H1 (cell line): ENCODE measurements around the gene RXRA. TPM values are rescaled to one million over a fixed set of nuclear protein-coding genes. Genes with fewer than 3 reads are reported as not detected.

Source experiments
- CTCF ChIA-PET: fragments of 300-600 bp; sonication (Branson Sonifier 250); formaldehyde crosslinking; loops from one replicate; lab custom pipeline; 2021; ENCODE audit not compliant: partially characterized antibody; lab: Charles Lee
- POLR2A ChIA-PET: fragments of 300-600 bp; sonication (Branson Sonifier 250); formaldehyde crosslinking; loops from one replicate; lab custom pipeline; 2021; ENCODE audit warnings: inconsistent platforms; ENCODE audit not compliant: partially characterized antibody; lab: Charles Lee
- DNase-seq, 2 experiments: peaks; one replicate each; pipeline versions ENCODE4 v3.0.0 to v3.0.0-alpha.2; 2010 to 2022; ENCODE audit warnings: low spot score in 2 of 2, low read depth in 1 of 2, mixed read lengths in 1 of 2
- FAIRE-seq: peaks from 2 replicates; lab custom pipeline; 2011; peaks lifted over from hg19 to GRCh38; lab: Jason Lieb, UNC
- H2AFZ ChIP-seq: 2 replicates; pipeline ENCODE4 v1.8.1; 2012; ENCODE audit warnings: low read length, inconsistent platforms
- H2AK5ac ChIP-seq: 2 replicates; pipeline ENCODE4 v1.6.1; 2013; ENCODE audit warnings: low read depth, low read length
- H2BK120ac ChIP-seq: replicated peaks from 2 replicates; pipeline ENCODE3; 2013; ENCODE audit warnings: low read depth, low read length, inconsistent platforms
- H2BK12ac ChIP-seq: 2 replicates; pipeline ENCODE4 v1.6.1; 2013; ENCODE audit warnings: low read depth, low read length
- H2BK15ac ChIP-seq: 2 replicates; pipeline ENCODE4 v1.6.1; 2013; ENCODE audit warnings: low read length
- H2BK20ac ChIP-seq: 2 replicates; pipeline ENCODE4 v1.6.1; 2013; ENCODE audit warnings: low read length
- H2BK5ac ChIP-seq: 2 replicates; pipeline ENCODE4 v1.6.1; 2013; ENCODE audit warnings: low read depth, low read length
- H3K14ac ChIP-seq: 2 replicates; pipeline ENCODE4 v1.6.1; 2013; ENCODE audit warnings: inconsistent platforms; ENCODE audit not compliant: insufficient read length
- H3K18ac ChIP-seq: 2 replicates; pipeline ENCODE4 v1.6.1; 2013; ENCODE audit warnings: low read length; ENCODE audit errors: extremely low read depth
- H3K23ac ChIP-seq: 2 replicates; pipeline ENCODE4 v1.6.1; 2013; ENCODE audit warnings: inconsistent platforms; ENCODE audit not compliant: insufficient read length
- H3K23me2 ChIP-seq: 2 replicates; pipeline ENCODE4 v1.6.1; 2013; ENCODE audit warnings: low read depth, low read length
- H3K27ac ChIP-seq: 2 replicates; pipeline ENCODE4 v1.6.1; 2011; ENCODE audit warnings: low read depth, low read length, inconsistent platforms
- H3K27me3 ChIP-seq, 4 experiments: replicated peaks in 1 of 4; 1 replicate in 1 of 4; 2 replicates in 3 of 4; pipeline versions ENCODE4 v1.6.1 to v1.8.1; 2011 to 2013; ENCODE audit warnings: low read length in 3 of 4, mild to moderate bottlenecking in 3 of 4, inconsistent platforms in 2 of 4, mixed read lengths in 2 of 4, moderate library complexity in 1 of 4; ENCODE audit not compliant: control insufficient read depth in 3 of 4, insufficient read depth in 3 of 4; ENCODE audit errors: extremely low read depth in 1 of 4
- H3K36me3 ChIP-seq, 4 experiments: 2 replicates each; pipeline versions ENCODE4 v1.6.1 to v1.8.1; 2011 to 2013; ENCODE audit warnings: mild to moderate bottlenecking in 4 of 4, low read length in 3 of 4, moderate library complexity in 2 of 4, control low read depth in 1 of 4, inconsistent platforms in 1 of 4; ENCODE audit not compliant: insufficient read depth in 4 of 4, control insufficient read depth in 2 of 4
- H3K4ac ChIP-seq: replicated peaks from 2 replicates; pipeline ENCODE3; 2013; ENCODE audit warnings: low read length, low read depth, mixed read lengths, inconsistent platforms; ENCODE audit not compliant: insufficient read length
- H3K4me1 ChIP-seq, 4 experiments: replicated peaks in 1 of 4; 1 replicate in 1 of 4; 2 replicates in 3 of 4; pipeline versions ENCODE4 v1.6.1 to v1.8.1; 2011 to 2013; ENCODE audit warnings: low read length in 3 of 4, inconsistent platforms in 2 of 4, mixed read lengths in 1 of 4; ENCODE audit not compliant: insufficient read depth in 4 of 4, control insufficient read depth in 3 of 4
- H3K4me2 ChIP-seq, 2 experiments: 2 replicates each; pipeline versions ENCODE4 v1.6.1 to v1.8.1; 2011 to 2013; ENCODE audit warnings: low read depth in 2 of 2, low read length in 2 of 2, control low read depth in 1 of 2, inconsistent platforms in 1 of 2, mild to moderate bottlenecking in 1 of 2; ENCODE audit not compliant: insufficient read depth in 1 of 2
- H3K4me3 ChIP-seq, 4 experiments: fragments of 200-600, 300-600 bp in 1 of 4; sonication (generic), shearing (Covaris generic), sonication (Bioruptor Twin) in 1 of 4; 2 replicates each; pipeline versions ENCODE4 v1.5.1 to v1.8.1; 2011 to 2016; ENCODE audit warnings: low read length in 4 of 4, low read depth in 3 of 4, control low read depth in 2 of 4, inconsistent platforms in 2 of 4, mild to moderate bottlenecking in 2 of 4, mixed read lengths in 1 of 4, moderate library complexity in 1 of 4; ENCODE audit not compliant: insufficient read depth in 2 of 4; ENCODE audit errors: extremely low read depth in 1 of 4
- H3K56ac ChIP-seq: replicated peaks from 2 replicates; pipeline ENCODE3; 2013; ENCODE audit warnings: low read depth, mild to moderate bottlenecking, mixed read lengths, low read length, inconsistent platforms; ENCODE audit not compliant: insufficient read length
- H3K79me1 ChIP-seq: 2 replicates; pipeline ENCODE4 v1.6.1; 2013; ENCODE audit warnings: low read depth, low read length, control low read depth
- H3K79me2 ChIP-seq, 2 experiments: 2 replicates each; pipeline versions ENCODE4 v1.6.1 to v1.8.1; 2012 to 2013; ENCODE audit warnings: low read length in 2 of 2, mild to moderate bottlenecking in 2 of 2, inconsistent platforms in 1 of 2; ENCODE audit not compliant: insufficient read depth in 2 of 2, control insufficient read depth in 1 of 2
- H3K9ac ChIP-seq, 4 experiments: replicated peaks in 1 of 4; 1 replicate in 1 of 4; 2 replicates in 3 of 4; pipeline versions ENCODE4 v1.6.1 to v1.8.1; 2011 to 2013; ENCODE audit warnings: low read depth in 3 of 4, low read length in 3 of 4, control low read depth in 2 of 4, mild to moderate bottlenecking in 2 of 4, moderate library complexity in 2 of 4, inconsistent platforms in 1 of 4; ENCODE audit errors: extremely low read depth in 1 of 4
- H3K9me3 ChIP-seq, 2 experiments: 2 replicates each; pipeline versions ENCODE4 v1.6.1 to v1.8.1; 2012 to 2013; ENCODE audit warnings: mild to moderate bottlenecking in 2 of 2, moderate library complexity in 2 of 2, control low read depth in 1 of 2, inconsistent platforms in 1 of 2, low read depth in 1 of 2, low read length in 1 of 2, mixed read lengths in 1 of 2; ENCODE audit not compliant: insufficient read depth in 2 of 2
- H4K20me1 ChIP-seq, 2 experiments: replicated peaks in 1 of 2; 2 replicates each; pipeline versions ENCODE3 to v1.8.1; 2011 to 2013; ENCODE audit warnings: inconsistent platforms in 2 of 2, low read length in 2 of 2, mild to moderate bottlenecking in 1 of 2; ENCODE audit not compliant: insufficient read depth in 2 of 2, control insufficient read depth in 1 of 2
- H4K5ac ChIP-seq: 2 replicates; pipeline ENCODE4 v1.6.1; 2013; ENCODE audit warnings: low read length, low read depth, mixed read lengths, inconsistent platforms; ENCODE audit not compliant: insufficient read length
- H4K8ac ChIP-seq: 2 replicates; pipeline ENCODE4 v1.8.0; 2013; ENCODE audit warnings: mild to moderate bottlenecking, moderate library complexity, low read length, inconsistent platforms; ENCODE audit not compliant: insufficient read depth; ENCODE audit errors: extremely low read depth
- H4K91ac ChIP-seq: replicated peaks from 2 replicates; pipeline ENCODE3; 2013; ENCODE audit warnings: low read length, mixed read lengths, inconsistent platforms; ENCODE audit not compliant: insufficient read length
- JUN ChIP-seq: IDR thresholded peaks from 2 replicates; pipeline ENCODE4 v1.6.1; 2011; ENCODE audit warnings: low read depth, mild to moderate bottlenecking, improper control_type of control experiment, low read length
- TEAD4 ChIP-seq: IDR thresholded peaks from 2 replicates; pipeline ENCODE4 v1.6.1; 2012; ENCODE audit warnings: low read depth, low read length, inconsistent platforms, mixed read lengths
- whole genome bisulfite sequencing, 2 experiments: shearing (Covaris generic) in 1 of 2; methylation state at CpG; one replicate each; pipeline versions ENCODE4 v1.1.6 to v1.1.7; 2013 to 2015; ENCODE audit warnings: low lambda C conversion rate in 2 of 2, mixed read lengths in 2 of 2, inconsistent platforms in 1 of 2, low coverage in 1 of 2, missing lambda C conversion rate in 1 of 2; ENCODE audit not compliant: insufficient replicate concordance in 2 of 2, insufficient coverage in 1 of 2, insufficient read length in 1 of 2; ENCODE audit errors: extremely low coverage in 1 of 2, missing lambda C conversion rate in 1 of 2; 5-methylcytosine and 5-hydroxymethylcytosine counted together
- polyA plus RNA-seq, 7 experiments: library from polyadenylated mRNA; depleted of rRNA in 3 of 7; stranded (reverse) in 5 of 7; unstranded in 2 of 7; fragments of >200 nt in 5 of 7; fragments of 200-250 nt in 2 of 7; gene quantifications; 1 replicate in 5 of 7; 2 replicates in 1 of 7; 4 replicates in 1 of 7; pipeline versions ENCODE4 v1.2.1 to v1.2.3, GENCODE V29; 2011 to 2013; ENCODE audit warnings: missing spikeins in 2 of 7, mixed read lengths in 2 of 7
- total RNA-seq: library from RNA; stranded (reverse); fragmentation: NEBNext Ultra II Directional; extraction: Animal tissue kit (Norgen Biotek cat#: 25700); gene quantifications from 2 replicates; pipeline ENCODE4 v1.2.1, GENCODE V29; 2021

RXRA gene
- total and polyA plus RNA-seq, 2 of the 8 experiments (the other 6 are each of a cell fraction or from before 2014, with no cell fraction given): 9.8 to 29.4 TPM

GRCh38 chr9:134405527-134405926 is 79.3 kb downstream of the RXRA start:
- Histone ChIP-seq H3K79me1 (0 out of 2 replicates have a peak, but pooled peaks cover 5% of the 10 kb centered on the region), H3K4me1 (peaks cover 0 to 19% (median 9%) of the 10 kb centered on the region in 4 experiments; a peak in 4 of 7 replicates), H4K8ac (no peak overlapping the region), H3K23ac (no peak overlapping the region), H2AK5ac (no peak overlapping the region), H2BK5ac (peak overlapping the region; percentile 49; the same call in 1 of the 2 replicates), H3K9ac (no peak overlapping the region), H3K56ac (no peak overlapping the region), H3K14ac (no peak overlapping the region), H3K36me3 (no peaks in the 10 kb centered on the region), H3K4ac (peak overlapping the region; percentile 53), H3K27ac (no peak overlapping the region), H3K18ac (no peak overlapping the region), H2BK12ac (no peak overlapping the region), H3K79me2 (no peaks in the 10 kb centered on the region), H3K4me2 (no peak overlapping the region), H3K27me3 (no peaks in the 10 kb centered on the region), H3K4me3 (no peak overlapping the region), H2BK120ac (no peak overlapping the region), H2BK15ac (no peak overlapping the region), H3K23me2 (no peaks in the 10 kb centered on the region), H2BK20ac (no peak overlapping the region), H2AFZ (no peak overlapping the region), H3K9me3 (no peaks in the 10 kb centered on the region), H4K5ac (no peak overlapping the region), H4K91ac (no peak overlapping the region), H4K20me1 (peaks cover 3 to 5% of the 10 kb centered on the region in 2 experiments)
- DNase-seq (no peak), FAIRE-seq (no peak)
- WGBS, 2 experiments: 94% methylated on average over 9 of the region's 9 CpGs; no CpG with 5 or more reads in 1 of the 2 experiments
- ChIA-PET POLR2A (interaction anchor here (0.8 kb wide), 1 partner anchor 30 kb away, joined by 3 read pairs; no protein-coding TSS in a partner anchor), CTCF (interaction anchor here (0.7 to 1.7 kb wide), 2 partner anchors 8 to 38 kb away, joined by 3 to 9 read pairs; no protein-coding TSS in a partner anchor)
- TF ChIP-seq TEAD4 (no peak), JUN (no peak)
